Frontal cortex (tissue), 4 donors: Measurements from ENCODE around the gene OPRL1. TPM values are rescaled to one million over a fixed set of nuclear protein-coding genes. Genes with fewer than 3 reads are reported as not detected.

ENCODE experiments used
- DNase-seq, 2 donors: peaks; one replicate each; pipeline ENCODE4 v3.0.0; 2012; ENCODE audit warnings: low spot score in 2 of 2
- FAIRE-seq: peaks from 2 replicates; lab custom pipeline; 2012; peaks lifted over from hg19 to GRCh38; lab: Jason Lieb, UNC
- total RNA-seq: library from RNA; depleted of rRNA; stranded (reverse); fragments of >200 nt; gene quantifications from one replicate; pipeline ENCODE4 v1.2.3, GENCODE V29; 2014
- donor health status: control.
- donor health status: control.
- donor health status: control.

OPRL1 gene
- total RNA-seq, 1 donor from 2014 or later: 13.5 TPM

GRCh38 chr20:64068386-64069208 lies 11.3 kb upstream of the OPRL1 start:
- FAIRE-seq (no peak), DNase-seq (no peak)

- no peak for FAIRE-seq
- DNase-seq: no peak
Measured at GRCh38 chr20:64069209-64069613, 10.7 kb upstream of the OPRL1 start.

GRCh38 chr20:64069614-64070243 lies 10.2 kb upstream of the OPRL1 start:
- DNase-seq (no peak), FAIRE-seq (no peak)

GRCh38 chr20:64070244-64070993 lies 9.5 kb upstream of the OPRL1 start:
- DNase-seq (no peak), FAIRE-seq (no peak)

GRCh38 chr20:64071341-64072332 lies 8.2 kb upstream of the OPRL1 start:
- FAIRE-seq: no peak

GRCh38 chr20:64072498-64073063 lies 7.3 kb upstream of the OPRL1 start:
- no peak for DNase-seq
- no peak for FAIRE-seq

More at GRCh38 chr20:64071341-64072332, 8.2 kb upstream of the OPRL1 start:
- DNase-seq: no peak

- no peak for DNase-seq
- no peak for FAIRE-seq
Measured at GRCh38 chr20:64073476-64074183, 6.3 kb upstream of the OPRL1 start.

GRCh38 chr20:64074184-64074789 lies 5.6 kb upstream of the OPRL1 start:
- DNase-seq (no peak), FAIRE-seq (no peak)

- no peak for FAIRE-seq
- no peak for DNase-seq
Measured at GRCh38 chr20:64074963-64075362, 4.9 kb upstream of the OPRL1 start.

GRCh38 chr20:64075556-64075955 lies 4.3 kb upstream of the OPRL1 start:
- no peak for DNase-seq
- FAIRE-seq: no peak

GRCh38 chr20:64076061-64076997 lies 3.6 kb upstream of the OPRL1 start:
- DNase-seq (no peak), FAIRE-seq (no peak)

- FAIRE-seq (no peak), DNase-seq (no peak)
Measured at GRCh38 chr20:64077094-64077493, 2.8 kb upstream of the OPRL1 start.

- no peak for FAIRE-seq
- no peak for DNase-seq
Measured at GRCh38 chr20:64077541-64077875, 2.4 kb upstream of the OPRL1 start.

GRCh38 chr20:64077876-64078551 lies 1.9 kb upstream of the OPRL1 start:
- FAIRE-seq (no peak), DNase-seq (no peak)

- no peak for FAIRE-seq
Measured at GRCh38 chr20:64078934-64079272, 979 bp upstream of the OPRL1 start.

GRCh38 chr20:64079273-64080012 lies 439 bp upstream of the OPRL1 start, which contains the start of gene RGS19:
RGS19 (minus strand) TSS chr20:64079518; CDS start chr20:64076886, 2,632 bp downstream.
- FAIRE-seq: no peak

More at GRCh38 chr20:64078934-64079272, 979 bp upstream of the OPRL1 start:
- no peak for DNase-seq

More at GRCh38 chr20:64079273-64080012, 439 bp upstream of the OPRL1 start, which contains the start of gene RGS19:
- peak; percentile 85 to 86 for DNase-seq
